PC-3 (cell line): ENCODE data around the gene UBE3A. TPM values are rescaled to one million over a fixed set of nuclear protein-coding genes. Genes with fewer than 3 reads are reported as not detected.
"Not testable (repeated sequence)": the region's sequence is repeated elsewhere in the genome, so short reads cannot be mapped to it uniquely, and the experiment has no call there.

Source experiments
- ATAC-seq: fragments of 200-7000 bp; cut with Tn5 transposase; 2 replicates; pipeline ENCODE4 v1.9.1; 2020; ENCODE audit warnings: mild to moderate bottlenecking, moderate library complexity
- BruUV-seq: library from RNA; stranded (reverse); fragments of 400-500 nt; replicated peaks from 2 replicates; lab custom pipeline; 2021; lab: Mats Ljungman, UMichigan
- CTCF ChIA-PET: fragments of 300-600 bp; sonication (Branson Sonifier 250); formaldehyde crosslinking; loops from one replicate; lab custom pipeline; 2022; ENCODE audit warnings: antibody characterized with exemption; lab: Charles Lee
- POLR2A ChIA-PET: fragments of 300-600 bp; sonication (Branson Sonifier 250); formaldehyde crosslinking; loops from one replicate; lab custom pipeline; 2022; ENCODE audit warnings: antibody characterized with exemption; ENCODE audit not compliant: unreplicated experiment; lab: Charles Lee
- DNase-seq: peaks from one replicate; pipeline ENCODE4 v3.0.0-alpha.2; 2015
- H2AFZ ChIP-seq: fragments of 300-600 bp; sonication (generic); 2 replicates; pipeline ENCODE4 v1.6.0; 2016; ENCODE audit warnings: antibody characterized with exemption, low read length
- H3F3A ChIP-seq: fragments of 300-600 bp; sonication (generic); one replicate; pipeline ENCODE4 v1.6.0; 2017; ENCODE audit warnings: antibody characterized with exemption, low read length, control low read depth, mild to moderate bottlenecking; ENCODE audit not compliant: unreplicated experiment
- H3K27ac ChIP-seq: fragments of 300-600 bp; sonication (generic); 2 replicates; pipeline ENCODE4 v1.5.1; 2016; ENCODE audit warnings: mild to moderate bottlenecking, low read length
- H3K27me3 ChIP-seq: fragments of 300-600 bp; sonication (generic); 2 replicates; pipeline ENCODE4 v1.6.1; 2016; ENCODE audit warnings: low read length, mixed read lengths
- H3K36me3 ChIP-seq: fragments of 300-600 bp; sonication (generic); 2 replicates; pipeline ENCODE4 v1.6.1; 2016; ENCODE audit warnings: low read depth, mixed run types, low read length, mixed read lengths
- H3K4me1 ChIP-seq: fragments of 300-600 bp; sonication (generic); 2 replicates; pipeline ENCODE4 v1.5.1; 2016; ENCODE audit warnings: low read length; ENCODE audit not compliant: insufficient read depth
- H3K4me2 ChIP-seq: fragments of 300-600 bp; sonication (generic); 2 replicates; pipeline ENCODE4 v1.6.0; 2016; ENCODE audit warnings: low read length
- H3K4me3 ChIP-seq: fragments of 300-600 bp; sonication (generic); 2 replicates; pipeline ENCODE4 v1.5.1; 2016; ENCODE audit warnings: mild to moderate bottlenecking, low read length, mixed read lengths
- H3K79me2 ChIP-seq: fragments of 300-600 bp; sonication (generic); 2 replicates; pipeline ENCODE4 v1.6.1; 2017; ENCODE audit warnings: low read length, mixed read lengths
- H3K9ac ChIP-seq: fragments of 300-600 bp; sonication (generic); 2 replicates; pipeline ENCODE4 v1.6.0; 2016; ENCODE audit warnings: mild to moderate bottlenecking, low read length
- H3K9me2 ChIP-seq: fragments of 300-600 bp; sonication (generic); replicated peaks from 2 replicates; pipeline ENCODE4 v1.6.1; 2016; ENCODE audit warnings: mixed run types, low read length, mixed read lengths
- H3K9me3 ChIP-seq: fragments of 300-600 bp; sonication (generic); 2 replicates; pipeline ENCODE4 v1.6.1; 2016; ENCODE audit warnings: low read length, mixed read lengths
- H4K20me1 ChIP-seq: fragments of 300-600 bp; sonication (generic); 2 replicates; pipeline ENCODE4 v1.6.1; 2016; ENCODE audit warnings: low read length, mixed read lengths
- EZH2 ChIP-seq: fragments of 300-600 bp; sonication (generic); IDR thresholded peaks from one replicate; pipeline ENCODE4 v1.6.1; 2017; ENCODE audit warnings: antibody characterized with exemption, mild to moderate bottlenecking, low read length; ENCODE audit not compliant: unreplicated experiment
- EZH2phosphoT487 ChIP-seq: fragments of 300-600 bp; sonication (generic); IDR thresholded peaks from 2 replicates; pipeline ENCODE4 v1.6.1; 2018; ENCODE audit warnings: mild to moderate bottlenecking, antibody characterized with exemption, low read length, borderline replicate concordance
- intact Hi-C: fragments of 100-400 bp; cut with micrococcal nuclease; formaldehyde crosslinking; loops from 2 replicates; pipeline ENCODE4 v1.9.0; 2023
- total RNA-seq: library from RNA; depleted of rRNA; stranded (reverse); fragments of >200 nt; gene quantifications from 2 replicates; pipeline ENCODE4 v1.2.3, GENCODE V29; 2014
- TF ChIP-seq, protein P1 (sequence below): fragments of 300-600 bp; sonication (generic); conservative IDR thresholded peaks from 2 replicates; pipeline ENCODE4 v1.5.1; 2017; ENCODE audit warnings: antibody characterized with exemption, low read depth, mild to moderate bottlenecking, low read length

The UBE3A gene
- total RNA-seq, 1 experiment from 2014 or later, result 59.5 TPM

DNA sequence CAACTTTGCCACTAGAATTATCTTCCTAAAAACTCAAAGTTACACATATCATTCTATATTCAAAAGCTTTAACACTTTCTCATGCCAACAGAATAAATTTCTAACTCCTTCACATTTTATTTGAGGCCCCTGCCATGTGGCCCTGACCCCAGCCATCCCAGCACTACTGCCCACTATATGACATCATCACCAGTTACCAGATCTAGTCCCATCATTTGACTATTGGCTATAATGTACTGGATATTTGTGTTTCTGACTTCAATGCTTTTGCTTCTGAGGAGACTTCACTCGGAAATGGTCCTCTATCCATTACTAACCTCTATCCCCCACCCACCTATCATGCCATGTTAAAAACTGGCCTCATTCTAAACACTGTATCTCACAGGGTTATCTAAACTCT lies 23.6 kb downstream of the UBE3A start:
- H4K20me1 ChIP-seq, result peaks cover 80% of the 10 kb centered on the region
- intact Hi-C loops, result no loop called here
- DNase-seq (no peak), ATAC-seq (no peak)
- no peaks in the 10 kb centered on the region for H3K9me2 ChIP-seq
- no peak overlapping the region for H3K9ac ChIP-seq
- H3K4me3 ChIP-seq, result no peak overlapping the region
- POLR2A ChIA-PET, result no interaction called here
- no peak overlapping the region for H2AFZ ChIP-seq
- peaks cover 100% of the 10 kb centered on the region for H3K79me2 ChIP-seq
- no peaks in the 10 kb centered on the region for H3K27me3 ChIP-seq
- no peaks in the 10 kb centered on the region for H3F3A ChIP-seq
- H3K4me2 ChIP-seq, result no peak overlapping the region
- no peak overlapping the region for H3K27ac ChIP-seq
- peaks cover 14% of the 10 kb centered on the region for H3K4me1 ChIP-seq
- TF ChIP-seq, protein P1, sequence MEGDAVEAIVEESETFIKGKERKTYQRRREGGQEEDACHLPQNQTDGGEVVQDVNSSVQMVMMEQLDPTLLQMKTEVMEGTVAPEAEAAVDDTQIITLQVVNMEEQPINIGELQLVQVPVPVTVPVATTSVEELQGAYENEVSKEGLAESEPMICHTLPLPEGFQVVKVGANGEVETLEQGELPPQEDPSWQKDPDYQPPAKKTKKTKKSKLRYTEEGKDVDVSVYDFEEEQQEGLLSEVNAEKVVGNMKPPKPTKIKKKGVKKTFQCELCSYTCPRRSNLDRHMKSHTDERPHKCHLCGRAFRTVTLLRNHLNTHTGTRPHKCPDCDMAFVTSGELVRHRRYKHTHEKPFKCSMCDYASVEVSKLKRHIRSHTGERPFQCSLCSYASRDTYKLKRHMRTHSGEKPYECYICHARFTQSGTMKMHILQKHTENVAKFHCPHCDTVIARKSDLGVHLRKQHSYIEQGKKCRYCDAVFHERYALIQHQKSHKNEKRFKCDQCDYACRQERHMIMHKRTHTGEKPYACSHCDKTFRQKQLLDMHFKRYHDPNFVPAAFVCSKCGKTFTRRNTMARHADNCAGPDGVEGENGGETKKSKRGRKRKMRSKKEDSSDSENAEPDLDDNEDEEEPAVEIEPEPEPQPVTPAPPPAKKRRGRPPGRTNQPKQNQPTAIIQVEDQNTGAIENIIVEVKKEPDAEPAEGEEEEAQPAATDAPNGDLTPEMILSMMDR, result no peak
- TF ChIP-seq EZH2phosphoT487 (no peak), EZH2 (no peak)
- H3K36me3 ChIP-seq, result peaks cover 19% of the 10 kb centered on the region; the same call in 1 of the 2 replicates
- CTCF ChIA-PET, result no interaction called here
- BruUV-seq, result no TSS peak
- H3K9me3 ChIP-seq, result no peaks in the 10 kb centered on the region

- Histone ChIP-seq H3K9me3 (no peaks in the 10 kb centered on the region), H3K9ac (no peak overlapping the region), H3K27me3 (no peaks in the 10 kb centered on the region), H3K4me2 (no peak overlapping the region), H3K4me3 (no peak overlapping the region), H3K9me2 (no peaks in the 10 kb centered on the region), H3K4me1 (peaks cover under 1% of the 10 kb centered on the region; the same call in 1 of the 2 replicates), H3K36me3 (peaks cover 6% of the 10 kb centered on the region; the same call in 1 of the 2 replicates), H3K79me2 (peaks cover 99% of the 10 kb centered on the region), H3K27ac (no peak overlapping the region), H3F3A (no peaks in the 10 kb centered on the region), H4K20me1 (peaks cover 57% of the 10 kb centered on the region), H2AFZ (no peak overlapping the region)
- ChIA-PET POLR2A (no interaction called here), CTCF (interaction anchor here (0.6 kb wide), 1 partner anchor 28 kb away, joined by 4 read pairs; no protein-coding TSS in a partner anchor)
- DNase-seq (no peak), ATAC-seq (no peak)
- intact Hi-C loops, result no loop called here
- BruUV-seq, result no TSS peak
- no peak for TF ChIP-seq EZH2phosphoT487
- TF ChIP-seq EZH2, result no peak
- TF ChIP-seq, protein P1, result no peak
These were observed 28.2 kb downstream of the UBE3A start for GRCh38 chr15:25410649-25411048.

DNA sequence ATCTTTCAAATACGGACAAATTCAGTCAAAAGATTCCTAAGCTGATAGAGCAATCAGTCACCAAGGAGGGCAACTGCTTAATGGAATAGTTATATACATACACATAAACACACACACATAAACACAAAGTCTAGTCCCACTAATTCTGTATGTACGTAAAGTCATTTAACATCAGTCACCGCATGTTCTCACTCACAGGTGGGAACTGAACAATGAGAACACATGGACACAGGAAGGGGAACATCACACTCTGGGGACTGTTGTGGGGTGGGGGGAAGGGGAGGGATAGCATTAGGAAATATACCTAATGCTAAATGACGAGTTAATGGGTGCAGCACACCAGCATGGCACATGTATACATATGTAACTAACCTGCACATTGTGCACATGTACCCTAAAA lies 29.1 kb downstream of the UBE3A start:
- H3F3A ChIP-seq, POLR2A ChIA-PET, H2AFZ ChIP-seq, H3K9ac ChIP-seq, H3K9me3 ChIP-seq, DNase-seq, ATAC-seq, CTCF ChIA-PET, BruUV-seq, H3K4me3 ChIP-seq, H3K4me1 ChIP-seq, H3K27me3 ChIP-seq, H3K27ac ChIP-seq, H3K4me2 ChIP-seq, H3K9me2 ChIP-seq: not testable (repeated sequence)
- Histone ChIP-seq H4K20me1 (peaks cover 50% of the 10 kb centered on the region), H3K36me3 (peaks cover 15% of the 10 kb centered on the region), H3K79me2 (peaks cover 99% of the 10 kb centered on the region)
- intact Hi-C loops, result loop anchor here (5.0 kb wide), 1 partner anchor 42 kb away; no protein-coding TSS in a partner anchor
